HepG2 (cell line): ENCODE data around the gene RPL27A. TPM values are rescaled to one million over a fixed set of nuclear protein-coding genes. Genes with fewer than 3 reads are reported as not detected.

Experiments
- FOXK1 ChIP-seq: sonication (generic); formaldehyde crosslinking; IDR thresholded peaks from 2 replicates; pipeline ENCODE4 v1.4.0; 2020; ENCODE audit warnings: low read depth, missing genetic modification reagents, borderline replicate concordance
- HMG20B ChIP-seq: conservative IDR thresholded peaks from 2 replicates; pipeline ENCODE4 v1.6.1; 2016; ENCODE audit warnings: missing genetic modification reagents, missing compliant biosample characterization
- HNF1A ChIP-seq, 2 experiments: sonication (generic) in 1 of 2; formaldehyde crosslinking in 1 of 2; IDR thresholded peaks; 2 replicates each; pipeline versions ENCODE4 v1.4.0 to v1.6.1; 2016 to 2020; ENCODE audit warnings: borderline replicate concordance in 1 of 2, low read depth in 1 of 2, mild to moderate bottlenecking in 1 of 2, missing genetic modification reagents in 1 of 2
- HNF4A ChIP-seq: sonication (generic); formaldehyde crosslinking; IDR thresholded peaks from 2 replicates; pipeline ENCODE4 v1.4.0; 2020; ENCODE audit warnings: missing genetic modification reagents
- HOXA5 ChIP-seq: sonication (generic); formaldehyde crosslinking; IDR thresholded peaks from 2 replicates; pipeline ENCODE4 v1.4.0; 2020; ENCODE audit warnings: missing genetic modification reagents
- KDM6A ChIP-seq: IDR thresholded peaks from 2 replicates; pipeline ENCODE4 v1.6.1; 2016; ENCODE audit warnings: low read depth
- KMT2A ChIP-seq: sonication (generic); formaldehyde crosslinking; IDR thresholded peaks from 2 replicates; pipeline ENCODE4 v1.4.0; 2020; ENCODE audit warnings: missing genetic modification reagents
- MAFF ChIP-seq: IDR thresholded peaks from 2 replicates; pipeline ENCODE4 v1.6.1; 2011; ENCODE audit warnings: low read depth, low read length, improper control_type of control experiment
- MAX ChIP-seq: IDR thresholded peaks from 2 replicates; pipeline ENCODE4 v1.6.1; 2012; ENCODE audit warnings: inconsistent platforms
- MAZ ChIP-seq, 2 experiments: sonication (generic) in 1 of 2; formaldehyde crosslinking in 1 of 2; IDR thresholded peaks; 2 replicates each; pipeline versions ENCODE4 v1.5.0 to v1.6.1; 2012 to 2020; ENCODE audit warnings: low read depth in 2 of 2, mild to moderate bottlenecking in 2 of 2, borderline replicate concordance in 1 of 2, improper control_type of control experiment in 1 of 2, low read length in 1 of 2, missing genetic modification reagents in 1 of 2, moderate library complexity in 1 of 2
- NCOA1 ChIP-seq: sonication (generic); formaldehyde crosslinking; IDR thresholded peaks from 2 replicates; pipeline ENCODE4 v1.9.0; 2021; ENCODE audit warnings: missing genetic modification reagents
- NPAS2 ChIP-seq: sonication (generic); formaldehyde crosslinking; IDR thresholded peaks from 2 replicates; pipeline ENCODE4 v1.8.0; 2022; ENCODE audit warnings: mild to moderate bottlenecking, missing genetic modification reagents, borderline replicate concordance
- PREB ChIP-seq: sonication (generic); formaldehyde crosslinking; IDR thresholded peaks from 2 replicates; pipeline ENCODE4 v1.4.0; 2020; ENCODE audit warnings: missing genetic modification reagents
- RFX1 ChIP-seq: fragments of 450-650 bp; IDR thresholded peaks from 2 replicates; pipeline ENCODE4 v1.6.1; 2017
- RFXAP ChIP-seq: sonication (generic); formaldehyde crosslinking; IDR thresholded peaks from 2 replicates; pipeline ENCODE4 v1.4.0; 2020; ENCODE audit warnings: missing genetic modification reagents, borderline replicate concordance
- SMAD1 ChIP-seq: sonication (generic); formaldehyde crosslinking; IDR thresholded peaks from 2 replicates; pipeline ENCODE4 v1.4.0; 2020; ENCODE audit warnings: missing genetic modification reagents, low read depth, mild to moderate bottlenecking, borderline replicate concordance
- TBX2 ChIP-seq: sonication (generic); formaldehyde crosslinking; IDR thresholded peaks from 2 replicates; pipeline ENCODE4 v1.5.0; 2020; ENCODE audit warnings: missing genetic modification reagents, mild to moderate bottlenecking, borderline replicate concordance
- ZBTB42 ChIP-seq: sonication (generic); formaldehyde crosslinking; IDR thresholded peaks from 2 replicates; pipeline ENCODE4 v1.5.0; 2020; ENCODE audit warnings: mild to moderate bottlenecking, missing genetic modification reagents
- ZBTB7B ChIP-seq: sonication (generic); formaldehyde crosslinking; IDR thresholded peaks from 2 replicates; pipeline ENCODE4 v1.4.0; 2020; ENCODE audit warnings: missing genetic modification reagents
- ZKSCAN8 ChIP-seq: IDR thresholded peaks from 2 replicates; pipeline ENCODE4 v1.6.1; 2016; ENCODE audit warnings: borderline replicate concordance, missing genetic modification reagents, missing compliant biosample characterization
- ZNF207 ChIP-seq: fragments of 450-650 bp; IDR thresholded peaks from 2 replicates; pipeline ENCODE4 v1.6.1; 2016; ENCODE audit warnings: antibody characterized with exemption, borderline replicate concordance
- ZNF331 ChIP-seq: sonication (generic); formaldehyde crosslinking; IDR thresholded peaks from 2 replicates; pipeline ENCODE4 v1.4.0; 2020; ENCODE audit warnings: missing genetic modification reagents
- ZNF740 ChIP-seq: sonication (generic); formaldehyde crosslinking; IDR thresholded peaks from 2 replicates; pipeline ENCODE4 v1.4.0; 2020; ENCODE audit warnings: missing genetic modification reagents
- ZNF792 ChIP-seq: IDR thresholded peaks from 2 replicates; pipeline ENCODE4 v1.6.1; 2016
- ZSCAN25 ChIP-seq: sonication (generic); formaldehyde crosslinking; IDR thresholded peaks from 2 replicates; pipeline ENCODE4 v1.8.0; 2022; ENCODE audit warnings: mild to moderate bottlenecking, missing genetic modification reagents
- polyA plus RNA-seq, 8 experiments: library from polyadenylated mRNA; depleted of rRNA in 3 of 8; stranded (reverse) in 7 of 8; unstranded in 1 of 8; fragments of >200 nt; fragmentation: Illumina TruSeq in 4 of 8; extraction: Trizol in 4 of 8; gene quantifications; 2 replicates each; pipeline versions ENCODE4 v1.2.1 to v1.2.3, GENCODE V29; 2011 to 2016; ENCODE audit warnings: low read depth in 4 of 8, missing spikeins in 1 of 8, mixed read lengths in 1 of 8; ENCODE audit not compliant: insufficient read depth in 1 of 8
- total RNA-seq, 5 experiments: library from RNA; depleted of rRNA; stranded (reverse); fragments of >200 nt; fragmentation: Illumina TruSeq; extraction: Trizol; gene quantifications; 2 replicates each; pipeline ENCODE4 v1.2.3, GENCODE V29; 2016; ENCODE audit warnings: low read depth in 1 of 5

The RPL27A gene
- total and polyA plus RNA-seq, 2 of the 13 experiments (the other 11 are each of a cell fraction or from before 2014, with no cell fraction given) = 1,531 to 2,153 TPM

- TF ChIP-seq ZNF207 (no peak), HNF1A (IDR thresholded peaks at IDR 0.05; ENCODE audit: low read depth) (no peak), HNF1A (CRISPR knock-in tag; IDR thresholded peaks at IDR 0.05; ENCODE audit: borderline replicate concordance) (no peak), TBX2 (CRISPR knock-in tag) (no peak), ZNF792 (no peak), ZNF740 (CRISPR knock-in tag) (peak; percentile 88), NCOA1 (CRISPR knock-in tag) (no peak), NPAS2 (CRISPR knock-in tag) (no peak), SMAD1 (no peak), FOXK1 (0 out of 2 replicates have a peak, but pooled peaks have one; percentile 22), RFX1 (no peak), RFXAP (CRISPR knock-in tag) (no peak), HMG20B (CRISPR knock-in tag) (0 out of 2 replicates have a peak, but pooled peaks have one; percentile 46), ZKSCAN8 (peak; percentile 57; the same call in 1 of the 2 replicates), MAFF (peak; percentile 75), MAZ (IDR thresholded peaks at IDR 0.05; ENCODE audit: borderline replicate concordance, low read depth, low read length) (no peak), MAZ (CRISPR knock-in tag; IDR thresholded peaks at IDR 0.05; ENCODE audit: low read depth) (no peak), ZBTB42 (no peak), ZNF331 (CRISPR knock-in tag) (0 out of 2 replicates have a peak, but pooled peaks have one; percentile 16), KDM6A (CRISPR knock-in tag) (no peak), HNF4A (CRISPR knock-in tag) (peak; percentile 47; the same call in 1 of the 2 replicates), PREB (CRISPR knock-in tag) (no peak), ZBTB7B (CRISPR knock-in tag) (0 out of 2 replicates have a peak, but pooled peaks have one; percentile 14), MAX (peak; percentile 13; the same call in 1 of the 2 replicates), KMT2A (CRISPR knock-in tag) (no peak), HOXA5 (no peak), ZSCAN25 (CRISPR knock-in tag) (no peak; the same call in 1 of the 2 replicates)
Measured at GRCh38 chr11:8717876-8718753, 35.5 kb downstream of the RPL27A start (continued).
